Panc1 (cell line): ENCODE results near the gene STK4. TPM values are rescaled to one million over a fixed set of nuclear protein-coding genes. Genes with fewer than 3 reads are reported as not detected.

Source experiments
- ATAC-seq: fragments of 200-7000 bp; cut with Tn5 transposase; 2 replicates; pipeline ENCODE4 v1.9.1; 2020; ENCODE audit warnings: mild to moderate bottlenecking, moderate library complexity
- BruUV-seq: library from RNA; stranded (reverse); fragments of 400-500 nt; replicated peaks from 2 replicates; lab custom pipeline; 2021; lab: Mats Ljungman, UMichigan
- CTCF ChIA-PET: fragments of 300-600 bp; sonication (Branson Sonifier 250); formaldehyde crosslinking; loops from one replicate; lab custom pipeline; 2022; ENCODE audit warnings: antibody characterized with exemption; lab: Charles Lee
- POLR2A ChIA-PET: fragments of 300-600 bp; sonication (Branson Sonifier 250); formaldehyde crosslinking; loops from one replicate; lab custom pipeline; 2022; ENCODE audit warnings: antibody characterized with exemption; lab: Charles Lee
- DNase-seq: peaks from one replicate; pipeline ENCODE4 v3.0.0-alpha.2; 2010; ENCODE audit warnings: low read depth, low spot score
- H3K27ac ChIP-seq: 2 replicates; pipeline ENCODE4 v1.5.1; 2011; ENCODE audit warnings: mild to moderate bottlenecking, low read length, inconsistent platforms
- H3K27me3 ChIP-seq: fragments of 200-500 bp; sonication (Bioruptor generic); 2 replicates; pipeline ENCODE4 v1.6.0; 2014; ENCODE audit warnings: low read length, inconsistent platforms; ENCODE audit not compliant: control insufficient read depth, insufficient read depth
- H3K36me3 ChIP-seq: fragments of 200-500 bp; sonication (Bioruptor generic); 2 replicates; pipeline ENCODE4 v1.5.1; 2014; ENCODE audit warnings: inconsistent platforms, mild to moderate bottlenecking, low read length, moderate library complexity; ENCODE audit not compliant: control insufficient read depth, insufficient read depth
- H3K4me1 ChIP-seq: 2 replicates; pipeline ENCODE4 v1.5.1; 2011; ENCODE audit warnings: inconsistent platforms, mild to moderate bottlenecking, low read length, moderate library complexity; ENCODE audit not compliant: control insufficient read depth, insufficient read depth
- H3K4me3 ChIP-seq, 2 experiments: 2 replicates each; pipeline ENCODE4 v1.5.1; 2011 to 2012; ENCODE audit warnings: low read depth in 2 of 2, low read length in 2 of 2, mild to moderate bottlenecking in 2 of 2, inconsistent platforms in 1 of 2, moderate library complexity in 1 of 2
- H3K9me3 ChIP-seq: fragments of 200-500 bp; sonication (Bioruptor generic); 2 replicates; pipeline ENCODE4 v1.5.1; 2014; ENCODE audit warnings: low read depth, mild to moderate bottlenecking, inconsistent platforms, low read length, moderate library complexity; ENCODE audit not compliant: control insufficient read depth, insufficient read depth
- POLR2AphosphoS5 ChIP-seq: IDR thresholded peaks from 2 replicates; pipeline ENCODE4 v1.6.1; 2012; ENCODE audit warnings: mild to moderate bottlenecking, low read depth, low read length, moderate library complexity
- SIN3A ChIP-seq: IDR thresholded peaks from 2 replicates; pipeline ENCODE4 v1.6.1; 2012; ENCODE audit warnings: low read depth, mild to moderate bottlenecking, low read length, moderate library complexity, borderline replicate concordance; ENCODE audit not compliant: insufficient read depth
- TCF7L2 ChIP-seq: IDR thresholded peaks from 2 replicates; pipeline ENCODE4 v1.6.1; 2011; ENCODE audit warnings: mild to moderate bottlenecking, low read depth, low read length, inconsistent platforms
- in situ Hi-C: cut with HindIII; loops from 2 replicates; pipeline ENCODE4 v1.10.0; 2016; ENCODE audit warnings: low sequenced_read_pairs, low pct_unique_long_range_greater_than_20kb
- intact Hi-C: fragments of 100-400 bp; cut with micrococcal nuclease; formaldehyde crosslinking; loops from one replicate; pipeline ENCODE4 v1.10.0; 2022; ENCODE audit not compliant: unreplicated experiment
- total RNA-seq: library from RNA; stranded (reverse); gene quantifications from one replicate; pipeline ENCODE4 v1.2.1, GENCODE V29; 2021; ENCODE audit not compliant: unreplicated experiment
- TF ChIP-seq, protein P1 (sequence below), 2 experiments: IDR thresholded peaks; 2 replicates each; pipeline ENCODE4 v1.6.1; 2011 to 2012; ENCODE audit warnings: low read depth in 2 of 2, control low read depth in 1 of 2, low read length in 1 of 2, mild to moderate bottlenecking in 1 of 2, moderate library complexity in 1 of 2; ENCODE audit not compliant: insufficient read depth in 1 of 2
- TF ChIP-seq, protein P2 (sequence below): fragments of 450-650 bp; IDR thresholded peaks from 2 replicates; pipeline ENCODE4 v1.5.1; 2017; ENCODE audit warnings: mild to moderate bottlenecking

The STK4 gene
- total RNA-seq, 1 experiment from 2014 or later: 50.2 TPM

DNA sequence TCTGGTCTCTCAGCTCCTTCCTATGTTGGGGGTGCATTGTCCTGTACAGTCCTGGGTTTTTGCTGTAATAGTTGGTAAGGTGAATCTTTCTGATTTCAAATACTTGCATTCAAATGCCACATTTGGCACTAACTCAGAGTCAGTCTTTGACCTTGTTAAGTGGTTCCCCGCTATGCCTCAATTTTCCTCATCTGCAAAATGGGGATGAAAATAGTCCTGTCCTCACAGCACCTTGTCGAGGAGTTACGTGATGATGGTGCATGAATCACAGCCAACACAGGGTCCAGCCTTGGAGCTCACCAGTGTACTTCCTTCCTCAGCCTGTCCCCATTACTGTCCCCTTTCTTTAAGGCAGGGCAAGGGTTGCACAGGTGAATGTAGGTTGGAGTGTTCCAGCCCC, 147.6 kb downstream of the STK4 start:
- DNase-seq (no peak), ATAC-seq (no peak)
- ChIA-PET POLR2A (no interaction called here), CTCF (interaction anchor here (0.6 to 1.5 kb wide), 2 partner anchors 156 to 176 kb away, joined by 3 to 4 read pairs; no protein-coding TSS in a partner anchor)
- in situ Hi-C loops: no loop called here
- BruUV-seq: no TSS peak
- H3K27ac ChIP-seq: no peak overlapping the region
- H3K9me3 ChIP-seq: no peaks in the 10 kb centered on the region
- intact Hi-C loops: no loop called here
- no peak overlapping the region for H3K4me3 ChIP-seq
- TF ChIP-seq POLR2AphosphoS5 (no peak), SIN3A (no peak), TCF7L2 (no peak)
- TF ChIP-seq, protein P1, sequence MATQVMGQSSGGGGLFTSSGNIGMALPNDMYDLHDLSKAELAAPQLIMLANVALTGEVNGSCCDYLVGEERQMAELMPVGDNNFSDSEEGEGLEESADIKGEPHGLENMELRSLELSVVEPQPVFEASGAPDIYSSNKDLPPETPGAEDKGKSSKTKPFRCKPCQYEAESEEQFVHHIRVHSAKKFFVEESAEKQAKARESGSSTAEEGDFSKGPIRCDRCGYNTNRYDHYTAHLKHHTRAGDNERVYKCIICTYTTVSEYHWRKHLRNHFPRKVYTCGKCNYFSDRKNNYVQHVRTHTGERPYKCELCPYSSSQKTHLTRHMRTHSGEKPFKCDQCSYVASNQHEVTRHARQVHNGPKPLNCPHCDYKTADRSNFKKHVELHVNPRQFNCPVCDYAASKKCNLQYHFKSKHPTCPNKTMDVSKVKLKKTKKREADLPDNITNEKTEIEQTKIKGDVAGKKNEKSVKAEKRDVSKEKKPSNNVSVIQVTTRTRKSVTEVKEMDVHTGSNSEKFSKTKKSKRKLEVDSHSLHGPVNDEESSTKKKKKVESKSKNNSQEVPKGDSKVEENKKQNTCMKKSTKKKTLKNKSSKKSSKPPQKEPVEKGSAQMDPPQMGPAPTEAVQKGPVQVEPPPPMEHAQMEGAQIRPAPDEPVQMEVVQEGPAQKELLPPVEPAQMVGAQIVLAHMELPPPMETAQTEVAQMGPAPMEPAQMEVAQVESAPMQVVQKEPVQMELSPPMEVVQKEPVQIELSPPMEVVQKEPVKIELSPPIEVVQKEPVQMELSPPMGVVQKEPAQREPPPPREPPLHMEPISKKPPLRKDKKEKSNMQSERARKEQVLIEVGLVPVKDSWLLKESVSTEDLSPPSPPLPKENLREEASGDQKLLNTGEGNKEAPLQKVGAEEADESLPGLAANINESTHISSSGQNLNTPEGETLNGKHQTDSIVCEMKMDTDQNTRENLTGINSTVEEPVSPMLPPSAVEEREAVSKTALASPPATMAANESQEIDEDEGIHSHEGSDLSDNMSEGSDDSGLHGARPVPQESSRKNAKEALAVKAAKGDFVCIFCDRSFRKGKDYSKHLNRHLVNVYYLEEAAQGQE (IDR thresholded peaks at IDR 0.05; ENCODE audit: insufficient read depth in 1 of 2, low read depth in 2 of 2, low read length in 1 of 2): no peak
- TF ChIP-seq, protein P2, sequence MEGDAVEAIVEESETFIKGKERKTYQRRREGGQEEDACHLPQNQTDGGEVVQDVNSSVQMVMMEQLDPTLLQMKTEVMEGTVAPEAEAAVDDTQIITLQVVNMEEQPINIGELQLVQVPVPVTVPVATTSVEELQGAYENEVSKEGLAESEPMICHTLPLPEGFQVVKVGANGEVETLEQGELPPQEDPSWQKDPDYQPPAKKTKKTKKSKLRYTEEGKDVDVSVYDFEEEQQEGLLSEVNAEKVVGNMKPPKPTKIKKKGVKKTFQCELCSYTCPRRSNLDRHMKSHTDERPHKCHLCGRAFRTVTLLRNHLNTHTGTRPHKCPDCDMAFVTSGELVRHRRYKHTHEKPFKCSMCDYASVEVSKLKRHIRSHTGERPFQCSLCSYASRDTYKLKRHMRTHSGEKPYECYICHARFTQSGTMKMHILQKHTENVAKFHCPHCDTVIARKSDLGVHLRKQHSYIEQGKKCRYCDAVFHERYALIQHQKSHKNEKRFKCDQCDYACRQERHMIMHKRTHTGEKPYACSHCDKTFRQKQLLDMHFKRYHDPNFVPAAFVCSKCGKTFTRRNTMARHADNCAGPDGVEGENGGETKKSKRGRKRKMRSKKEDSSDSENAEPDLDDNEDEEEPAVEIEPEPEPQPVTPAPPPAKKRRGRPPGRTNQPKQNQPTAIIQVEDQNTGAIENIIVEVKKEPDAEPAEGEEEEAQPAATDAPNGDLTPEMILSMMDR: no peak
- H3K27me3 ChIP-seq: peaks cover 4% of the 10 kb centered on the region; the same call in 1 of the 2 replicates
- no peaks in the 10 kb centered on the region for H3K36me3 ChIP-seq
- H3K4me1 ChIP-seq: no peaks in the 10 kb centered on the region

DNA sequence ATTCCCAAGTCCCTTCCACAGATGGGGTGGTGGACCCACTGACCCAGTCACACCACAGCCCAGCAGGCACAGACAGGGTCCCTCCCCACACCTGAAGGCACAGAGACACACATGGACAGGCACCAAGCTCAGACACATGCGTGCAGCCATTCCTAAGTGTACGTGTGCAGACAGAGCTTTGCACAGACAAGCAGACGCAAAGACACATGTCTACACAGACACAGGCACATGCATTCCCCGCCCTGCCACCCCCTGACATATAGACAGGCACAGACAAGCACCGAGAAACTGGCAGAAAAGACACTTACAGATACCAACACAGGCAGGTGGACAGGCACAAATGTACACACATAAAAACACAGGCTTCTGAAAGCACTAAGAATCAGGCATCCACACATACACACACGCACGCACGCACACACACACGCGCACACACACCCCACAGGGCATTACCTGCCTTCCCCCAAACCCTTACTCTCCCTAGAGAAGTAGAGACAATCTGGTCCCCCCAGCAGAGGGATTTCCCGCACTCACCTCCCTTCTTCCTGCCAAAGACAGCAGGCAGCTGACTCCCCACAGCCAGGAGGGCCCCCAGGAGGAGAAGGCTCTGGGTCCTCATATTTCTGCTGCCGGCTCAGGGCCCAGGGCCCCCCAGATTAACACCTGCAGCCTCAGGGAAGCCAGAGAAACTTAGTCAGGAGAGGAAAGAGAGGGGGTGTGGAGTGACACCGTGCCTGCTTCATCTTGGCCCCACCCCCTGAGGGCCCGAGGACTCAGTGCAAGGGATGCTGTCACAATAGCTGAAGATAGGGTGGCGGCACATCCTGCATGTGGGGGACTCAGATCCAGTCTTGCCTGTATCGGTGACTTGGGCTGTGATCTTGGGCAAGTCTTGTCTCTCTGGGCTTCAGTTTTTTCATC, 148.4 kb downstream of the STK4 start, which contains the start of gene WFDC5:
Gene WFDC5, minus strand, starts transcription at position 710 of the 921 bp plus-strand sequence. Its CDS starts 91 bp downstream, at position 619.
- Histone ChIP-seq H3K4me1 (no peaks in the 10 kb centered on the region), H3K4me3 (no peak within 1 kb of the TSS), H3K27me3 (peaks cover 4% of the 10 kb centered on the region; the same call in 1 of the 2 replicates), H3K36me3 (no peaks in the 10 kb centered on the region), H3K9me3 (no peaks in the 10 kb centered on the region), H3K27ac (no peak within 1 kb of the TSS)
- CTCF ChIA-PET: no interaction called here
- TF ChIP-seq SIN3A (no peak), TCF7L2 (no peak)
- TF ChIP-seq, protein P1 (IDR thresholded peaks at IDR 0.05; ENCODE audit: insufficient read depth in 1 of 2, low read depth in 2 of 2, low read length in 1 of 2): no peak
- TF ChIP-seq, protein P2: no peak
- intact Hi-C loops: no loop called here
- ATAC-seq: no peak
- BruUV-seq: no TSS peak
- in situ Hi-C loops: no loop called here
- POLR2A ChIA-PET: interaction anchor here (0.5 kb wide), 1 partner anchor 101 kb away, joined by 15 read pairs; no protein-coding TSS in a partner anchor
- DNase-seq: no peak
